Neuronal stem cell (in vitro differentiated cells): ENCODE data around the gene GALNT17.

Source experiments
- DNase-seq: peaks from one replicate; pipeline ENCODE4 v3.0.0-alpha.2; 2013; ENCODE audit warnings: low spot score
- H2AFZ ChIP-seq: one replicate; pipeline ENCODE4 v1.6.1; 2013; ENCODE audit warnings: mild to moderate bottlenecking, low read length, inconsistent platforms
- H2AK5ac ChIP-seq: 2 replicates; pipeline ENCODE4 v1.6.1; 2013; ENCODE audit warnings: low read depth, mild to moderate bottlenecking, inconsistent platforms, low read length, moderate library complexity, mixed read lengths
- H2BK120ac ChIP-seq: 2 replicates; pipeline ENCODE4 v1.6.1; 2013; ENCODE audit warnings: low read depth, mild to moderate bottlenecking, inconsistent platforms, low read length, moderate library complexity, mixed read lengths
- H2BK12ac ChIP-seq: one replicate; pipeline ENCODE4 v1.6.1; 2013; ENCODE audit warnings: low read length, inconsistent platforms
- H2BK15ac ChIP-seq: 2 replicates; pipeline ENCODE4 v1.6.1; 2013; ENCODE audit warnings: mild to moderate bottlenecking, low read length, inconsistent platforms, mixed read lengths
- H2BK5ac ChIP-seq: one replicate; pipeline ENCODE4 v1.6.1; 2013; ENCODE audit warnings: inconsistent platforms, mild to moderate bottlenecking, low read length, moderate library complexity
- H3K14ac ChIP-seq: one replicate; pipeline ENCODE4 v1.6.1; 2013; ENCODE audit warnings: low read length, inconsistent platforms
- H3K18ac ChIP-seq: 2 replicates; pipeline ENCODE4 v1.6.1; 2013; ENCODE audit warnings: low read length, inconsistent platforms
- H3K23ac ChIP-seq: 2 replicates; pipeline ENCODE4 v1.6.1; 2013; ENCODE audit warnings: low read depth, mild to moderate bottlenecking, mixed read lengths, low read length, inconsistent platforms; ENCODE audit not compliant: poor library complexity
- H3K27ac ChIP-seq: replicated peaks from 3 replicates; pipeline ENCODE4 v1.5.1; 2013; ENCODE audit warnings: low read length, inconsistent platforms
- H3K27me3 ChIP-seq, 3 experiments: 2 replicates each; pipeline ENCODE4 v1.6.1; 2013; ENCODE audit warnings: low read length in 3 of 3, mild to moderate bottlenecking in 2 of 3, inconsistent platforms in 1 of 3, low read depth in 1 of 3, mixed read lengths in 1 of 3, moderate library complexity in 1 of 3; ENCODE audit not compliant: control insufficient read depth in 3 of 3, insufficient read depth in 3 of 3
- H3K36me3 ChIP-seq, 2 donors: replicated peaks in 1 of 2; 2 replicates each; pipeline ENCODE4 v1.6.1; 2013; ENCODE audit warnings: low read length in 2 of 2; ENCODE audit not compliant: control insufficient read depth in 2 of 2, insufficient read depth in 2 of 2
- H3K4ac ChIP-seq: 2 replicates; pipeline ENCODE4 v1.6.1; 2013; ENCODE audit warnings: inconsistent platforms, mild to moderate bottlenecking, low read length, moderate library complexity
- H3K4me1 ChIP-seq, 2 donors: 1 replicate in 1 of 2; 2 replicates in 1 of 2; pipeline ENCODE4 v1.6.1; 2013; ENCODE audit warnings: low read length in 2 of 2, low read depth in 1 of 2; ENCODE audit not compliant: control insufficient read depth in 2 of 2, insufficient read depth in 1 of 2
- H3K4me2 ChIP-seq: one replicate; pipeline ENCODE4 v1.6.1; 2013; ENCODE audit warnings: mild to moderate bottlenecking, low read length, inconsistent platforms; ENCODE audit not compliant: insufficient read depth, poor library complexity, severe bottlenecking
- H3K4me3 ChIP-seq, 2 donors: 2 replicates each; pipeline ENCODE4 v1.5.1; 2013; ENCODE audit warnings: low read length in 2 of 2, mild to moderate bottlenecking in 2 of 2, inconsistent platforms in 1 of 2, moderate library complexity in 1 of 2
- H3K79me1 ChIP-seq: one replicate; pipeline ENCODE4 v1.6.1; 2013; ENCODE audit warnings: low read depth, mild to moderate bottlenecking, inconsistent platforms, low read length, moderate library complexity
- H3K9ac ChIP-seq: one replicate; pipeline ENCODE4 v1.6.1; 2013; ENCODE audit warnings: mild to moderate bottlenecking, low read depth, low read length, inconsistent platforms; ENCODE audit not compliant: poor library complexity
- H3K9me3 ChIP-seq, 2 donors: replicated peaks in 1 of 2; 2 replicates each; pipeline versions ENCODE3 to v1.6.1; 2013; ENCODE audit warnings: low read length in 2 of 2, mild to moderate bottlenecking in 2 of 2, inconsistent platforms in 1 of 2, low read depth in 1 of 2, mixed read lengths in 1 of 2, moderate library complexity in 1 of 2; ENCODE audit not compliant: control insufficient read depth in 2 of 2, insufficient read depth in 1 of 2
- H4K8ac ChIP-seq: one replicate; pipeline ENCODE4 v1.6.1; 2013; ENCODE audit warnings: low read depth, mild to moderate bottlenecking, inconsistent platforms, low read length, moderate library complexity
- H4K91ac ChIP-seq: one replicate; pipeline ENCODE4 v1.6.1; 2013; ENCODE audit warnings: low read length, low read depth, mild to moderate bottlenecking, inconsistent platforms; ENCODE audit not compliant: poor library complexity
- WGBS, 2 donors: extraction: QIAGEN DNeasy Blood & Tissue Kit; methylation state at CpG; one replicate each; pipeline ENCODE4 v1.1.7; 2013; ENCODE audit warnings: missing lambda C conversion rate in 2 of 2, mixed read lengths in 1 of 2; ENCODE audit not compliant: insufficient read length in 2 of 2, insufficient replicate concordance in 1 of 2; ENCODE audit errors: extremely low coverage in 2 of 2; 5-methylcytosine and 5-hydroxymethylcytosine counted together

The GALNT17 gene

DNA sequence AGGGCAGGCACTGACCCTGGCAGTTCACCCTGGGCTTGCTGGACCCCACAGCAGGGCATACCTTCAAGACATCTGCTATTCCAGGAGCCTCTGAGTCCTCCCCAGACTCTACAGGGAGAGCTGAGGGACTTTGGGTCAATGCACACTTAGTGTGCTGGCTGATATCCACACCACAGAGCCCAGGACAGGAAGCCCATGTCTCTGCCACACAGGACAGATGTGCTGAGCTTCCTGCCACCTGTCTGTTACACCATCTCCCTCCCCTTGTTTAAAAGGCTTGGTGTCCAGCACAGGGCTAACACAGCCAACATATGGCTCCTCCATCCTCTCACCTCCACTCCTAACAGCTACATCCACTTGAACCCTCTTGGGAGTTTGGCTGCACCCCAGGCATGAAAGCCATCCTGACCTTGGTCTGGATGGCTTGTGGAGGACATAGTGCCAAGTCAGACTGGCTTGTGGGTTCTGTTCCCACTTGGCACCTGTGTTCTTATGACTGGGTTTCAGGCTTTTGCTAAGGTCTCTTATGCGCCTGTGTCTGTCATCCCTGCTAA lies 529.8 kb downstream of the GALNT17 start:
- DNase-seq, result no peak
- Histone ChIP-seq H2BK15ac (no peak overlapping the region), H2BK12ac (no peak overlapping the region), H3K36me3 (no peaks in the 10 kb centered on the region), H3K4me1 (peaks cover 0 to 3% of the 10 kb centered on the region in 2 donors), H2BK5ac (peak overlapping the region; percentile 21), H3K4me2 (no peak overlapping the region), H2AK5ac (no peak overlapping the region), H2BK120ac (no peak overlapping the region), H3K27ac (no peak overlapping the region), H2AFZ (no peak overlapping the region), H3K18ac (no peak overlapping the region), H3K9me3 (peaks cover 4 to 17% of the 10 kb centered on the region in 2 donors), H3K14ac (no peak overlapping the region), H3K79me1 (no peaks in the 10 kb centered on the region), H3K9ac (no peak overlapping the region), H3K4ac (no peak overlapping the region), H3K4me3 (no peak overlapping the region), H4K8ac (no peak overlapping the region), H4K91ac (no peak overlapping the region), H3K27me3 (no peaks in the 10 kb centered on the region), H3K23ac (no peak overlapping the region)
- WGBS, 2 donors, result no CpG with 5 or more reads among the region's 1 CpG

GRCh38 chr7:71665716-71666115 lies 533.8 kb downstream of the GALNT17 start:
- Histone ChIP-seq H3K23ac (no peak overlapping the region), H3K14ac (no peak overlapping the region), H4K91ac (no peak overlapping the region), H2AK5ac (no peak overlapping the region), H3K36me3 (no peaks in the 10 kb centered on the region), H3K4me3 (no peak overlapping the region), H3K18ac (no peak overlapping the region), H3K27ac (no peak overlapping the region), H2AFZ (no peak overlapping the region), H2BK12ac (no peak overlapping the region), H2BK120ac (no peak overlapping the region), H4K8ac (no peak overlapping the region), H3K4ac (no peak overlapping the region), H3K9ac (no peak overlapping the region), H2BK5ac (no peak overlapping the region), H3K79me1 (no peaks in the 10 kb centered on the region), H2BK15ac (no peak overlapping the region), H3K4me1 (peaks cover 0 to 3% of the 10 kb centered on the region in 2 donors), H3K27me3 (no peaks in the 10 kb centered on the region), H3K4me2 (no peak overlapping the region), H3K9me3 (peaks cover 4 to 15% of the 10 kb centered on the region in 2 donors)
- DNase-seq, result no peak
- no CpG with 5 or more reads among the region's 3 CpGs for WGBS, 2 donors

DNA sequence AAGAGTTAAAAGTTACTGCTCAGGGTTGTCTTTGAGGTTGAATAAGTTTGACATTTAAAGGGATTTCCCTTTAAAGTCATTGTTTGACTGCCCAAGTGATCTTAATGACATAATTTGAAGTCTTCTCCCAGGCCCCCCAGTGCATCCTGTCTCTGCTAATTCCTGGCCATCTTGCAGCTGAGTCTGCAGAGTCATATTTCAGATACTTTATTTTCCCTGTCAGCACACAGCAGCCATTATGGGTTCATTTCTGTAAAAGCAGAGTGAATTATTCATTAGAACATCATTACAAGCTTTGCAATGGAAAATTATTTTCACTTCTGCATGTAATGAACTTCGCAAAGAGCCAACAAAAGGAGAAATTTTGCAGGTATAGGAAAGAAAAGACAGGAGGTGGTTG lies 536.6 kb downstream of the GALNT17 start:
- Histone ChIP-seq H3K27me3 (no peaks in the 10 kb centered on the region), H2AK5ac (no peak overlapping the region), H2BK5ac (no peak overlapping the region), H2AFZ (no peak overlapping the region), H3K4me3 (no peak overlapping the region), H3K4me1 (no peaks in the 10 kb centered on the region), H4K8ac (no peak overlapping the region), H2BK15ac (no peak overlapping the region), H3K36me3 (no peaks in the 10 kb centered on the region), H3K27ac (no peak overlapping the region), H3K4ac (no peak overlapping the region), H3K18ac (no peak overlapping the region), H3K79me1 (no peaks in the 10 kb centered on the region), H3K4me2 (no peak overlapping the region), H4K91ac (no peak overlapping the region), H3K23ac (no peak overlapping the region), H3K9ac (no peak overlapping the region), H2BK120ac (no peak overlapping the region), H3K9me3 (peaks cover 0 to 7% of the 10 kb centered on the region in 2 donors), H3K14ac (no peak overlapping the region), H2BK12ac (no peak overlapping the region)
- no CpG with 5 or more reads among the region's 1 CpG for WGBS, 2 donors
- DNase-seq, result no peak

GRCh38 chr7:71679480-71679879 lies 547.5 kb downstream of the GALNT17 start:
- H3K36me3 ChIP-seq, result peaks cover 1 to 10% of the 10 kb centered on the region in 2 donors
- H3K14ac ChIP-seq, result no peak overlapping the region
- no peak overlapping the region for H2AFZ ChIP-seq
- H3K9ac ChIP-seq, result no peak overlapping the region
- no peak overlapping the region for H4K8ac ChIP-seq
- no peak overlapping the region for H3K27ac ChIP-seq
- H2BK120ac ChIP-seq, result no peak overlapping the region
- no peak overlapping the region for H2AK5ac ChIP-seq
- no peak overlapping the region for H3K4ac ChIP-seq
- no CpG with 5 or more reads among the region's 8 CpGs for WGBS, 2 donors
- no peak overlapping the region for H2BK12ac ChIP-seq
- H3K23ac ChIP-seq, result no peak overlapping the region
- H2BK15ac ChIP-seq, result no peak overlapping the region
- no peak for DNase-seq
- H3K79me1 ChIP-seq, result no peaks in the 10 kb centered on the region
- peaks cover 6 to 7% of the 10 kb centered on the region in 2 donors for H3K4me1 ChIP-seq
- H3K9me3 ChIP-seq, result no peaks in the 10 kb centered on the region
- no peak overlapping the region for H3K4me3 ChIP-seq
- H3K18ac ChIP-seq, result no peak overlapping the region
- peaks cover 0 to 7% (median 0%) of the 10 kb centered on the region in 3 experiments for H3K27me3 ChIP-seq
- H2BK5ac ChIP-seq, result no peak overlapping the region
- H3K4me2 ChIP-seq, result no peak overlapping the region
- no peak overlapping the region for H4K91ac ChIP-seq
